HEK293 (cell line): ENCODE measurements around the gene EFNA2.
A peak's percentile ranks its signal among the peaks of the same experiment; 100 is the strongest.

ENCODE experiments used
- BCL11A ChIP-seq: fragments of 450-650 bp; formaldehyde crosslinking; IDR thresholded peaks from 2 replicates; pipeline ENCODE4 v1.5.1; 2016; ENCODE audit warnings: low read depth, missing biosample characterization, missing genetic modification characterization
- KLF17 ChIP-seq: fragments of 450-650 bp; formaldehyde crosslinking; IDR thresholded peaks from 2 replicates; pipeline ENCODE4 v1.5.1; 2016; ENCODE audit warnings: missing biosample characterization, missing genetic modification characterization
- SP3 ChIP-seq: fragments of 450-650 bp; formaldehyde crosslinking; IDR thresholded peaks from 2 replicates; pipeline ENCODE4 v1.5.1; 2016; ENCODE audit warnings: missing biosample characterization, missing genetic modification characterization
- TRIM28 ChIP-seq: IDR thresholded peaks from 2 replicates; pipeline ENCODE4 v1.6.1; 2011; ENCODE audit warnings: low read length, control low read depth, borderline replicate concordance
- TSHZ1 ChIP-seq: fragments of 450-650 bp; formaldehyde crosslinking; IDR thresholded peaks from 2 replicates; pipeline ENCODE4 v1.5.1; 2016; ENCODE audit warnings: missing biosample characterization, missing genetic modification characterization, borderline replicate concordance
- ZNF114 ChIP-seq: fragments of 450-650 bp; formaldehyde crosslinking; IDR thresholded peaks from 2 replicates; pipeline ENCODE4 v1.5.0; 2017; ENCODE audit warnings: missing biosample characterization, missing genetic modification characterization
- ZNF16 ChIP-seq: fragments of 450-650 bp; formaldehyde crosslinking; IDR thresholded peaks from 2 replicates; pipeline ENCODE4 v1.5.1; 2016; ENCODE audit warnings: low read depth, missing biosample characterization, missing genetic modification characterization
- ZNF292 ChIP-seq: fragments of 450-650 bp; formaldehyde crosslinking; IDR thresholded peaks from 2 replicates; pipeline ENCODE4 v1.5.1; 2016; ENCODE audit warnings: low read depth, missing biosample characterization, missing genetic modification characterization, borderline replicate concordance
- ZNF391 ChIP-seq: fragments of 450-650 bp; formaldehyde crosslinking; IDR thresholded peaks from 2 replicates; pipeline ENCODE4 v1.5.1; 2016; ENCODE audit warnings: low read depth, missing biosample characterization, missing genetic modification characterization, borderline replicate concordance
- ZNF555 ChIP-seq: fragments of 450-650 bp; formaldehyde crosslinking; conservative IDR thresholded peaks from 2 replicates; pipeline ENCODE4 v1.5.1; 2017; ENCODE audit warnings: missing biosample characterization, mild to moderate bottlenecking, missing genetic modification characterization, inconsistent platforms
- ZNF585B ChIP-seq: fragments of 450-650 bp; formaldehyde crosslinking; IDR thresholded peaks from 2 replicates; pipeline ENCODE4 v1.5.1; 2016; ENCODE audit warnings: missing biosample characterization, missing genetic modification characterization
- ZNF654 ChIP-seq: fragments of 450-650 bp; formaldehyde crosslinking; IDR thresholded peaks from 2 replicates; pipeline ENCODE4 v1.5.1; 2016; ENCODE audit warnings: low read depth, missing biosample characterization, missing genetic modification characterization
- ZNF777 ChIP-seq: fragments of 450-650 bp; formaldehyde crosslinking; IDR thresholded peaks from 2 replicates; pipeline ENCODE4 v1.5.1; 2017; ENCODE audit warnings: missing biosample characterization, missing genetic modification characterization, borderline replicate concordance
- ZNF837 ChIP-seq: fragments of 450-650 bp; formaldehyde crosslinking; IDR thresholded peaks from 2 replicates; pipeline ENCODE4 v1.5.1; 2016; ENCODE audit warnings: missing biosample characterization, missing genetic modification characterization
- TF ChIP-seq, protein P1 (sequence below): fragments of 450-650 bp; formaldehyde crosslinking; IDR thresholded peaks from 2 replicates; pipeline ENCODE4 v1.5.1; 2016; ENCODE audit warnings: missing biosample characterization, missing genetic modification characterization
- TF ChIP-seq, protein P2 (sequence below): fragments of 450-650 bp; formaldehyde crosslinking; IDR thresholded peaks from 2 replicates; pipeline ENCODE4 v1.5.1; 2016; ENCODE audit warnings: missing biosample characterization, missing genetic modification characterization
- TF ChIP-seq, protein P3 (sequence below): fragments of 450-650 bp; formaldehyde crosslinking; IDR thresholded peaks from 2 replicates; pipeline ENCODE4 v1.5.1; 2016; ENCODE audit warnings: missing biosample characterization, missing genetic modification characterization
- TF ChIP-seq, protein P4 (sequence below): fragments of 450-650 bp; formaldehyde crosslinking; conservative IDR thresholded peaks from 2 replicates; pipeline ENCODE4 v1.5.1; 2016; ENCODE audit warnings: low read depth, missing biosample characterization, missing genetic modification characterization
- TF ChIP-seq, protein P5 (sequence below): fragments of 450-650 bp; formaldehyde crosslinking; IDR thresholded peaks from 2 replicates; pipeline ENCODE4 v1.5.0; 2017; ENCODE audit warnings: missing biosample characterization, missing genetic modification characterization, borderline replicate concordance

EFNA2 gene

GRCh38 chr19:1275976-1276627, 9.6 kb upstream of the EFNA2 start (continued):
- peak; percentile 77; the same call in 1 of the 2 replicates for TF ChIP-seq KLF17 (tag by site-specific recombination)
- TF ChIP-seq ZNF16 (tag by site-specific recombination) = no peak
- 0 out of 2 replicates have a peak, but pooled peaks have one; percentile 47 for TF ChIP-seq BCL11A (tag by site-specific recombination)
- TF ChIP-seq, protein P1, sequence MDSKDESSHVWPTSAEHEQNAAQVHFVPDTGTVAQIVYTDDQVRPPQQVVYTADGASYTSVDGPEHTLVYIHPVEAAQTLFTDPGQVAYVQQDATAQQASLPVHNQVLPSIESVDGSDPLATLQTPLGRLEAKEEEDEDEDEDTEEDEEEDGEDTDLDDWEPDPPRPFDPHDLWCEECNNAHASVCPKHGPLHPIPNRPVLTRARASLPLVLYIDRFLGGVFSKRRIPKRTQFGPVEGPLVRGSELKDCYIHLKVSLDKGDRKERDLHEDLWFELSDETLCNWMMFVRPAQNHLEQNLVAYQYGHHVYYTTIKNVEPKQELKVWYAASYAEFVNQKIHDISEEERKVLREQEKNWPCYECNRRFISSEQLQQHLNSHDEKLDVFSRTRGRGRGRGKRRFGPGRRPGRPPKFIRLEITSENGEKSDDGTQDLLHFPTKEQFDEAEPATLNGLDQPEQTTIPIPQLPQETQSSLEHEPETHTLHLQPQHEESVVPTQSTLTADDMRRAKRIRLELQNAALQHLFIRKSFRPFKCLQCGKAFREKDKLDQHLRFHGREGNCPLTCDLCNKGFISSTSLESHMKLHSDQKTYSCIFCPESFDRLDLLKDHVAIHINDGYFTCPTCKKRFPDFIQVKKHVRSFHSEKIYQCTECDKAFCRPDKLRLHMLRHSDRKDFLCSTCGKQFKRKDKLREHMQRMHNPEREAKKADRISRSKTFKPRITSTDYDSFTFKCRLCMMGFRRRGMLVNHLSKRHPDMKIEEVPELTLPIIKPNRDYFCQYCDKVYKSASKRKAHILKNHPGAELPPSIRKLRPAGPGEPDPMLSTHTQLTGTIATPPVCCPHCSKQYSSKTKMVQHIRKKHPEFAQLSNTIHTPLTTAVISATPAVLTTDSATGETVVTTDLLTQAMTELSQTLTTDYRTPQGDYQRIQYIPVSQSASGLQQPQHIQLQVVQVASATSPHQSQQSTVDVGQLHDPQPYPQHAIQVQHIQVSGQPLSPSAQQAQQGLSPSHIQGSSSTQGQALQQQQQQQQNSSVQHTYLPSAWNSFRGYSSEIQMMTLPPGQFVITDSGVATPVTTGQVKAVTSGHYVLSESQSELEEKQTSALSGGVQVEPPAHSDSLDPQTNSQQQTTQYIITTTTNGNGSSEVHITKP = peak; percentile 30; the same call in 1 of the 2 replicates
- TF ChIP-seq ZNF777 = no peak
- TF ChIP-seq, protein P2, sequence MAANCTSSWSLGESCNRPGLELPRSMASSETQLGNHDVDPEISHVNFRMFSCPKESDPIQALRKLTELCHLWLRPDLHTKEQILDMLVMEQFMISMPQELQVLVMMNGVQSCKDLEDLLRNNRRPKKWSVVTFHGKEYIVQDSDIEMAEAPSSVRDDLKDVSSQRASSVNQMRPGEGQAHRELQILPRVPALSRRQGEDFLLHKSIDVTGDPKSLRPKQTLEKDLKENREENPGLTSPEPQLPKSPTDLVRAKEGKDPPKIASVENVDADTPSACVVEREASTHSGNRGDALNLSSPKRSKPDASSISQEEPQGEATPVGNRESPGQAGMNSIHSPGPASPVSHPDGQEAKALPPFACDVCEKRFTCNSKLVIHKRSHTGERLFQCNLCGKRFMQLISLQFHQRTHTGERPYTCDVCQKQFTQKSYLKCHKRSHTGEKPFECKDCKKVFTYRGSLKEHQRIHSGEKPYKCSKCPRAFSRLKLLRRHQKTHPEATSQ (tag by site-specific recombination) = no peak
- TF ChIP-seq ZNF391 (tag by site-specific recombination) = no peak
- no peak for TF ChIP-seq ZNF292
- no peak for TF ChIP-seq ZNF837
- TF ChIP-seq ZNF555 = no peak
- no peak for TF ChIP-seq TRIM28
- TF ChIP-seq, protein P3, sequence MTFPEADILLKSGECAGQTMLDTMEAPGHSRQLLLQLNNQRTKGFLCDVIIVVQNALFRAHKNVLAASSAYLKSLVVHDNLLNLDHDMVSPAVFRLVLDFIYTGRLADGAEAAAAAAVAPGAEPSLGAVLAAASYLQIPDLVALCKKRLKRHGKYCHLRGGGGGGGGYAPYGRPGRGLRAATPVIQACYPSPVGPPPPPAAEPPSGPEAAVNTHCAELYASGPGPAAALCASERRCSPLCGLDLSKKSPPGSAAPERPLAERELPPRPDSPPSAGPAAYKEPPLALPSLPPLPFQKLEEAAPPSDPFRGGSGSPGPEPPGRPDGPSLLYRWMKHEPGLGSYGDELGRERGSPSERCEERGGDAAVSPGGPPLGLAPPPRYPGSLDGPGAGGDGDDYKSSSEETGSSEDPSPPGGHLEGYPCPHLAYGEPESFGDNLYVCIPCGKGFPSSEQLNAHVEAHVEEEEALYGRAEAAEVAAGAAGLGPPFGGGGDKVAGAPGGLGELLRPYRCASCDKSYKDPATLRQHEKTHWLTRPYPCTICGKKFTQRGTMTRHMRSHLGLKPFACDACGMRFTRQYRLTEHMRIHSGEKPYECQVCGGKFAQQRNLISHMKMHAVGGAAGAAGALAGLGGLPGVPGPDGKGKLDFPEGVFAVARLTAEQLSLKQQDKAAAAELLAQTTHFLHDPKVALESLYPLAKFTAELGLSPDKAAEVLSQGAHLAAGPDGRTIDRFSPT (tag by site-specific recombination) = peak; percentile 92
- TF ChIP-seq, protein P4, sequence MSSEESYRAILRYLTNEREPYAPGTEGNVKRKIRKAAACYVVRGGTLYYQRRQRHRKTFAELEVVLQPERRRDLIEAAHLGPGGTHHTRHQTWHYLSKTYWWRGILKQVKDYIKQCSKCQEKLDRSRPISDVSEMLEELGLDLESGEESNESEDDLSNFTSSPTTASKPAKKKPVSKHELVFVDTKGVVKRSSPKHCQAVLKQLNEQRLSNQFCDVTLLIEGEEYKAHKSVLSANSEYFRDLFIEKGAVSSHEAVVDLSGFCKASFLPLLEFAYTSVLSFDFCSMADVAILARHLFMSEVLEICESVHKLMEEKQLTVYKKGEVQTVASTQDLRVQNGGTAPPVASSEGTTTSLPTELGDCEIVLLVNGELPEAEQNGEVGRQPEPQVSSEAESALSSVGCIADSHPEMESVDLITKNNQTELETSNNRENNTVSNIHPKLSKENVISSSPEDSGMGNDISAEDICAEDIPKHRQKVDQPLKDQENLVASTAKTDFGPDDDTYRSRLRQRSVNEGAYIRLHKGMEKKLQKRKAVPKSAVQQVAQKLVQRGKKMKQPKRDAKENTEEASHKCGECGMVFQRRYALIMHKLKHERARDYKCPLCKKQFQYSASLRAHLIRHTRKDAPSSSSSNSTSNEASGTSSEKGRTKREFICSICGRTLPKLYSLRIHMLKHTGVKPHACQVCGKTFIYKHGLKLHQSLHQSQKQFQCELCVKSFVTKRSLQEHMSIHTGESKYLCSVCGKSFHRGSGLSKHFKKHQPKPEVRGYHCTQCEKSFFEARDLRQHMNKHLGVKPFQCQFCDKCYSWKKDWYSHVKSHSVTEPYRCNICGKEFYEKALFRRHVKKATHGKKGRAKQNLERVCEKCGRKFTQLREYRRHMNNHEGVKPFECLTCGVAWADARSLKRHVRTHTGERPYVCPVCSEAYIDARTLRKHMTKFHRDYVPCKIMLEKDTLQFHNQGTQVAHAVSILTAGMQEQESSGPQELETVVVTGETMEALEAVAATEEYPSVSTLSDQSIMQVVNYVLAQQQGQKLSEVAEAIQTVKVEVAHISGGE = no peak
- TF ChIP-seq ZNF114 (tag by site-specific recombination) = no peak
- TF ChIP-seq, protein P5, sequence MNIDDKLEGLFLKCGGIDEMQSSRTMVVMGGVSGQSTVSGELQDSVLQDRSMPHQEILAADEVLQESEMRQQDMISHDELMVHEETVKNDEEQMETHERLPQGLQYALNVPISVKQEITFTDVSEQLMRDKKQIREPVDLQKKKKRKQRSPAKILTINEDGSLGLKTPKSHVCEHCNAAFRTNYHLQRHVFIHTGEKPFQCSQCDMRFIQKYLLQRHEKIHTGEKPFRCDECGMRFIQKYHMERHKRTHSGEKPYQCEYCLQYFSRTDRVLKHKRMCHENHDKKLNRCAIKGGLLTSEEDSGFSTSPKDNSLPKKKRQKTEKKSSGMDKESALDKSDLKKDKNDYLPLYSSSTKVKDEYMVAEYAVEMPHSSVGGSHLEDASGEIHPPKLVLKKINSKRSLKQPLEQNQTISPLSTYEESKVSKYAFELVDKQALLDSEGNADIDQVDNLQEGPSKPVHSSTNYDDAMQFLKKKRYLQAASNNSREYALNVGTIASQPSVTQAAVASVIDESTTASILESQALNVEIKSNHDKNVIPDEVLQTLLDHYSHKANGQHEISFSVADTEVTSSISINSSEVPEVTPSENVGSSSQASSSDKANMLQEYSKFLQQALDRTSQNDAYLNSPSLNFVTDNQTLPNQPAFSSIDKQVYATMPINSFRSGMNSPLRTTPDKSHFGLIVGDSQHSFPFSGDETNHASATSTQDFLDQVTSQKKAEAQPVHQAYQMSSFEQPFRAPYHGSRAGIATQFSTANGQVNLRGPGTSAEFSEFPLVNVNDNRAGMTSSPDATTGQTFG (tag by site-specific recombination) = no peak
- no peak for TF ChIP-seq ZNF654 (tag by site-specific recombination)
- no peak for TF ChIP-seq ZNF585B
- peak; percentile 86 for TF ChIP-seq SP3 (tag by site-specific recombination)
- no peak for TF ChIP-seq TSHZ1 (tag by site-specific recombination)
